Activated T-cell treated with anti-CD3 and anti-CD28 coated beads for 1 hour (primary cell): ENCODE measurements around the gene HDLBP.

Experiments
- DNase-seq: peaks from one replicate; pipeline ENCODE4 v3.0.0-alpha.2; 2020; ENCODE audit warnings: low read depth

The HDLBP gene

DNA sequence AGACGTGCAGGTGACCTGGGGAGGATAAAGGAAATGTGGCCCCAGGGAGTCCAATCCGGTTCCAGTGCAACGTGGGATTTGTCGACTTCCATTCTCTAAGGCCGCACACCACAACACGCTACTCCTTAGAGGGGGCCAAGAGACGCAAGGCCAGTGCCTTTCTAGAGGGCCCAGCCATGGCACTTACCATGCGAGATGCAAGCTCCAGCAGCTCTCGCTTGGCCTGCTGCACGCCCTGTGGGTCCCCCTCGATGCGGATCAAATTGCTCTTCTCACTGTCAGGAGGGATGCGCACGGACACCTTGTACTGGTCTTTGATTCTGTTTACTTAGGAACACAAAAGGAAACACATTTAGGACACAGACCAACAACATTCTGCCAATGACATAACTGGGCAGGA, 65.8 kb downstream of the HDLBP start:
- DNase-seq, result no peak

DNA sequence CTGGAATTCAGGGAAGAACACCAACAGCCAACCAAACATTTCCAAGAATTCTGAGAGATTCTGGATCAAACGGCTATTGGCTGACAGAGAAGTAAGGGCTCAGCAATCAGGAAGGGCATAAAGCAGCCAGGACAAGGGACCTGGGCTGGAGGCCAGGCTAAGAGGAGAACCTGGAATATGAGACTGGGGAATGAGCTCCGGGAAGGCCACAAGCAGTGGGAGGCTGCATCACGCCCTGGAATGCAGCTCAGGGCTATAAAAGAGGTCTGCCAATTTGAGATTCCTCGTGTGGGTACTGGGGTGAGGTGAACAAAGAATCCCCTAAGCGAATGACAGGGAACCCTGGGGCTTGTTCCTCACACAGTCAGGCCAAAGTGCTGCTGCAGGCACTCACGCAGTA, 66.6 kb downstream of the HDLBP start:
- no peak for DNase-seq

DNA sequence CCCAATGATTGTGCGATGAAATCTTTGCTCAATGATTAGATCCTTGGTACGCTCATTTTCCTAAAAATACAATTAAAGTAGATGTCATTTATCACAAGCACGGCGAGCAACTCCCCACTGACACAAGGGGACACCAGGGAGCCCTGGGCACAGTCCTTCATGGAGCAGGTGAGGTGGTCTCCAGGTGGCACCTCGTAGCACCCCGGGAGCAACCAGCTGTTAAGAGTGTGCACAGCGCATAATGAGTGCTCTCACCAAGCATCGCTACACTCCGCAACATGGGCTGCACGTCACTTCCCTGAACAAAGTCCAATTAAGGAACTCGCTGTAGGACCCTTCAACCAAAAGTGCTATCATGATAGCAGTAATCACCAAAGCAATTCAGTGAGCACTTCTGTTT, 67.2 kb downstream of the HDLBP start:
- DNase-seq, result no peak

DNA sequence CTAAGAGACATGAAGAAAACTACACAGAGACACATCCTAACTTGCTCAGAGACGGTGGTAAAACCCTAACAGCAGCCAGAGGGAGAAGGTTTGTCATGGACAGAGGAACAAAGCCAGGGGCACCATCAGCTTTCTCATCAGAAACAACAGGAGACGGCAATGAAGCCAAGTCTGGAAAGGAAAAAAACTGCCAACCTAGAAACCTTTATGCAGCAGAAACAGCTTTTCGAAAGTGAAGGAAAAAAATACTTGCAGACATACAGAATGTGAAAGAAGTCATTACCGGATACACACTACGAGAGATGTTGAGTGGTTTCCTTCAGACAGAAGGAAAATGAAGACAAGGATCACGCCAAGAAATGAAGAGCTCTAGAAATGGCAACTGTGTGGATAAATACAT, 71.1 kb downstream of the HDLBP start:
- no peak for DNase-seq

DNA sequence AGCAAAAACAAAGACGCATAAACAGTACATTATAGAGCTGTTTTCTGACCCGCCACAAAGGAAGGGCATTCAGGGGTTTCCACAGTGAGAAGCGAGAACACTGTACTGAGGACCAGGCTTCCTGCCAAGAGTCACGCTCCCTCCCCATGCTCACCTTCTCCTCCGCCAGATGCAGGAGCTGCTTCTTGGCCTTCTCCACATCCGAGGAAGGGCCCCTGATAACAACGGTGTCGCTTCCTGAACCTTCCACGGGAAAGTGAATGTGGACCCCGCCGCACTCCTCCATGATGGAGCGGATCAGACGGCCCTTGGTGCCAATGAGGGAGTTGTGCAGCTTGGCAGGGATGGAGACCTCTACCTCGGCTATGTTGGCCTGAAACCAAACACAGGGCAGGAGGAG, 73.2 kb downstream of the HDLBP start:
- DNase-seq, result no peak

GRCh38 chr2:241241669-241242068, 73.8 kb downstream of the HDLBP start:
- DNase-seq, result no peak

GRCh38 chr2:241240320-241241004, 75.0 kb downstream of the HDLBP start:
- no peak for DNase-seq

- DNase-seq, result no peak
Observed at GRCh38 chr2:241239552-241240202, 75.8 kb downstream of the HDLBP start.

DNA sequence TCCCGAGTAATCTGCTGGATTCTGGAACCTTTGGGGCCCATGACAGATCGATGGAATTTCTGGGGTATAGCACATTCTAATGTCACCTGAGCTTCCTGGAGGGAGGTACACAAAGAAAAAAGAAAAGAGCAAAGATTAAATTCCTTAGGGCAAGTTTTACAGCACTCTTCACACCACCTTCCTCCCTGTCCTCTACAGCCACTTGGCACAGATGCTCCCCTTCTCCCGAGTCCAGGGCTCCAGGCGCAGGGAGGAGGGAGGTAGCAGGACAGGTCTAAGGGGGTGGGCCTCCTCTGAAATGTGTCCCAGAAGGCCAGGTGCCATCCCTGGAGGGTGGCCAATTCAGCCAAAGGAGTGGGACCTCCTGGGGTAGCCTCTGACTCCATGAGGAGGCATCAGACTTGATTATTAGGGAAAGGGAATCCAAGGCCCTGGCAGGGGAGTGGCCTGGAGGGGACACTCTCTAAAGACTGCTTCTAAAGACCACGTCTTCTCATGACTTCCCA, 76.7 kb downstream of the HDLBP start:
- no peak for DNase-seq

DNA sequence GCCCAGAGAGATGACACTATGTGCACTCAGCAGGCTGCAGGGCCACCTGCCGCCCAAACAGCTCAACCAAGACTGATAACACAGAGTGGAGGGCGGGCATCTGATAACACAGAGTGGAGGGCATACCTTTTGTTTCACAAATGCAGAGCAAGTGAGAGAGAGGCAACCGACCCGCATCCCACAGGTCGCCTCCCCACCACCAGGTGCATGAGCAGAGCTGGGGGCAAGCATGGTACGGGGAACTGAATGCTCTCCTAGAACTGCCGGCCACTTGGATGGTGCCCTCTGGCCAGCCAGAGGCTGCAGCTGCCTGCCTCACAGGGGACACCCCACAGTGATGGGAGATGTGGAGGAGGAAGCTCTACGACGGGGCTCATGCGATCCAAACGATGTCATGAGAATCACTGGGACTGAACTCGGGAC, 77.5 kb downstream of the HDLBP start:
- DNase-seq, result no peak

DNA sequence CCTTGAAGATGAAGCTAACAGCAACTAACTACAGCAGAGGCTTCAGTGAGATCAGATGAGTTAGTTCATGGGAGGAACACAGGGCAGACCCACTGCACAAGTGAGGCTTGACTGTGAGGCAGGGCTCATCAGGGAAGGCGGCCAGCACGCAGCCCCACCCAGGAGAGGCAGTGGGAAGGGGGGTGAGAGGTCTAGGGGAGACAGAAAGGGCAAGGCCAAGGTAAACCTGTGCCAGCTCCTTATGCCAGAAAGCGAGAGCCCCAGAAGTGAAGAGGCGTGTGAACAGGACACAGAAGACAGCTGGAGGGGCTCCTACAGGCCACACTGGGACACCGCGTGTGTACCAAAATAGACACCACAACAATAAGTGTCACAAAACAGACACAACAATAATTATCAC, 78.4 kb downstream of the HDLBP start:
- no peak for DNase-seq

GRCh38 chr2:241235859-241236593, 79.4 kb downstream of the HDLBP start:
- DNase-seq, result no peak

DNA sequence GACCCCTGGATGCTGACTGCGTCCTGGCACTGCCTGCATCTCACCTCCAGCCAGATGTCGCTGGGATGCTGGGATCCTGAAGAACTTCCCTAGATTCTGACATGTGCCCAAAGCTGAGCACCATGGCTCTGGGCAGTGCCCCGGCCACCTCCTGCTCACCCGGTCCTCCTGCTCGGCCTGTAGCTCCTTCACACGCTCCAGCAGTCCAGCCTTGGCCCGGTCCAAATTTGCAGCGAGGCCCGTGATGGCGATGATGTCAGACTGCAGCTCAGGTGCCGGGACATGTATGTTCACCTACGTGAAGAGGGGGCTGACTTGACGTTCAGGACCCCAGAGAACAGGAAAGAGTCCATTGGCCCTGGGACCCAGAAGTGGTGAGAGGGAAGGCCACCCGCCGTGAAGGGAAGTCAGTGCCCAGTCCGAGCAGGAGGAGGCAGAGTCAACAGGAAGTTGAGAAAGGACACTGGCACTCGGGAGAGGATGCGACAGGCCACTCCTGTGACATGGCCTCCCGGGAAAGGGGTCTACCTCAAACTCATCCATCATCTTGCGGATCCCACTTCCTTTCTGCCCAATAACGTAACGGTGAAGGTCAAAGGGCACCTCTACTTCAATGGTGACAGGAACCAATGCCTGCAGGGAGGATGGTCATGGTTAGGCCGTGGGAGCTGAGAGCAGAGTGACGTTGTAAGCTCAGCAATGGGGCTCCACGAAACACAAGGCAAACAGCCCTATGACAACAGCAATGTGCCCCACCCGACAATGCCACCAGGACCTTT, 80.3 kb downstream of the HDLBP start:
- no peak for DNase-seq

GRCh38 chr2:241234066-241234790, 81.2 kb downstream of the HDLBP start:
- no peak for DNase-seq

- no peak for DNase-seq
Observed at GRCh38 chr2:241232736-241233575, 82.5 kb downstream of the HDLBP start.

DNA sequence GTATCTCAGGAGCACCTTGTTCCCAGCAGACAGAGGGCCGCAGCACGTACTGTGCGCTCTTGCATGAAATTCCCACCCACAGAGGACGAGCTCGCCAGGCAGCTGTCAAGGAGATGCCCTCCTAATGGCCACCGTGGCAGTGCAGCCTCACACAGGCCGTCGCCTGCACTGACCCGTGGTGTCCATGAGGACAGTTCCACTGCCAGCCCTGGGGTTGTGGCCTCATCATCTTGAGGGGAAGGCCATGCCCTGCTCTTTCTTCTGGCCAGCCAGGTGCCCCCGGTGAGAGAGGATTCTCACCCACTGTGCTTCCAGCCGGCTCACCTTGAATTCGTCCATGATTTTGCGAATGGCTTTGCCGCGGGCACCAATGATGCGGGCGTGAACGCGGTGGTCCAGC, 85.0 kb downstream of the HDLBP start:
- no peak for DNase-seq

- no peak for DNase-seq
Observed at GRCh38 chr2:241229563-241230401, 85.7 kb downstream of the HDLBP start.

DNA sequence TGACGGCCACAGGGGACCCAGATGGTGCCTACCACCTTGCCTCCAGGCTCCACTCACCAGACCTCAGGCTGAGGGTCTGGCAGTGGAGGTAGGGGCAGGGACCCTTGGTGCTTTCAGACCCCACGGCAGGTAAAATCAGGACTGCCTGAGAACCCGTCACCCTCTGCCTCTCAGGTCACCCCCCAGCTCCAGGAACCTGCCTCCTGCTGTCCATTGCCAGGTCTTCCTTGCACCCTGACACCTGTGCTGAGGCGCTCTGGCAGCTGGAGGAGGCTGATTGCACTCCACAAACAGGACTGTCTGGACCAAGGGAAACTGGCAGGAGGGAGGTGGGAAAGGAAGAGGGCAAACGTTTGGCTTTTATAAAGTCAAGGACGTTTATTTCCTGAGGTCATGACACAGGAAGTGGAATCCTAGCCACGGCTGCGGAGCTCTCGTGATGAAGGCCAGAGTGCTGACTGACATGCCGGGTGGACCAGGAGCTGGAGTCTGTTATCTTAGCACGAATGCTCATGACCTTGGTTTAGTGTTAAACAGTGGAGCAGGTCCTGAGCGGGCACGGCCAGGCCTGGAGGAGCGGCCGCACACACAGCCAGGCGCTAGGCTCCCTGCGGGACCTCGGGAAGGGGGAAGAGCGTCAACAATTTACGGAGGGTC, 86.5 kb downstream of the HDLBP start:
- no peak for DNase-seq
